ENCODE results near the gene KIF3B.
"Not testable (repeated sequence)": the region's sequence is repeated elsewhere in the genome, so short reads cannot be mapped to it uniquely, and the experiment has no call there.

Gene KIF3B

DNA sequence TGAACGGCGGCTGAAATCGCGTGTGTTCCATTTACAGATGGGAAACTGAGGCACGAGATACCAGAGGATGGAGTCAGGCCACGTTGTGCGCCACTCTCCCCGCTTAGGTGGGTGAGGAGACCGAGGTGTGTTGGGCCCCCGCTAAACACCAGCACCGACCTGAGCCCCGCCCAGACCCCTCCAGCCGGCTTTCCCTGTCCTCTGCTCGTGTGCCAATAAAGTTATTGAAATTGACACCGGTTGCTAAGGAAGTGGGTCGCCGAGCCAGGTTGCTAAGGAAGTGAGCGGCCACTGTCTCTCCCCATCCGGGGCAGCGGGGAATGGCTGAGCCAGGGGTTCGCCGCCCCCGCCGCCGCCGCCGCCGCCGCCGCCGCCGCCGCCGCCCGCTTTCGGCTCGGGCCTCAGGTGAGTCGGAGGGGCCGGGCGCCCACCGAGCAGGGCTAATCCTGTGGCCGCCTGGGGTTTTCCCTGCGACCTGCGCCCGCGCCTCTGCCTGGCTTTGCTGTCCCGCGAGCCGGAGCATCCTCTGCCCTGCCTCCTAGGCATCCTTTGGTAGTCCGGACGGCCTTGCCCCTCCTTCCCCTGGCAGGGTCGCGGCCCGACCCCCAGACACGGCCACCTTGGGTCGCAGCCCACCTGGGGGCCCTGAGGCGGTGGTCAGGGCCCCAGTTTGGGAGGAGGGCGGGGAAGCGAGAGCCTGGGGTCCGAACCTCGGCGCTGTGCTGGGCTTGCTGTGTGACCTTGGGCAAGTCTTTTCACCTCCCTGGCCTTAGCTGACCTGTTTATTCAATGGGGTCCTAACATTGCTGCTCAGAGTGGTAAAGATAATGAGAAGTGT lies at the start of gene KIF3B:
KIF3B (plus strand) TSS at position 291 of the 838 bp plus-strand sequence. CDS start 32,127 bp downstream, outside the sequence.
- DNase-seq (ENCODE audit: low read depth) = peak; percentile 78

DNA sequence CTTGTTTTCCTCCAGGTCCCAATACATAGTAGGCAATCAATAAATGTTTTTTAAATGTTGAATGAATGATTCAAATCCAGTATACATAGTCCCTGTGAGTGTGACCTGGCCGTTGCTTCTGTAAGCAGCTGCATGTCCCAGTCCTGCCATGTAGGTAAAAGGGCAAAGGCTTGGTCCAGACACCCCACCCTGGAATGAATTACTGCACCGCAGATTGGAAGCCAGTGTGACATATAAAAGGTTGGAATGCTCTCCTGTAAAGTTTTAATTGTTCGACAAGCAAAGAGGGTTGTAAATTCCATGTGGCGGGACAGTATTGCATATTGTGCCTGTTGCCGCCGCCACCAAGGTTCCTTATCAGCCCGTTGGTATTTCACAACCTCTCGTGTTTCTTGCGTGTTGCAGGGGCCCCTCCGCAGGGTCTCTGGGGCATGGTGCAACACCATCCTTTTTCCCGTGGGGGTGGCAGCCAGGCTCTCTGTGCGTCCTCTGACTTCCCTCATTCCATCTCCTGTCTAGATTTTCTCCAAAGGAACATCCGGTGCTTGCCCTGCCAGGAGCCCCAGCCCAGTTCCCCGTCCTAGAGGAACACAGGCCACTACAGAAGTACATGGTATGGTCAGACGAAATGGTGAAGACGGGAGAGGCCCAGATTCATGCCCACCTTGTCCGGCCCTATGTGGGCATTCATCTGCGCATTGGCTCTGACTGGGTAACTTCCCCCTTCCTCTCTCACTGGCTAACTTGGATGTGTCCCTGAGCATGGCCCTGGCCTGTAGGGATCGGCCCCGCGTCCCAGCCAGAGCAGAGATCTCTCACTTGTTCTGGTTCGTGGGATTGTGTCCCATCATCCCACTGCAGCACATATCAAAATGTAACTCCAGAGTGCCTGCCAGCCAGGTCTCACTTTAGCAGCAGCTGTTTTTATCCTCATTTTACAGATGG lies 49.4 kb upstream of the KIF3B start:
- DNase-seq (ENCODE audit: low read depth) = no peak

DNA sequence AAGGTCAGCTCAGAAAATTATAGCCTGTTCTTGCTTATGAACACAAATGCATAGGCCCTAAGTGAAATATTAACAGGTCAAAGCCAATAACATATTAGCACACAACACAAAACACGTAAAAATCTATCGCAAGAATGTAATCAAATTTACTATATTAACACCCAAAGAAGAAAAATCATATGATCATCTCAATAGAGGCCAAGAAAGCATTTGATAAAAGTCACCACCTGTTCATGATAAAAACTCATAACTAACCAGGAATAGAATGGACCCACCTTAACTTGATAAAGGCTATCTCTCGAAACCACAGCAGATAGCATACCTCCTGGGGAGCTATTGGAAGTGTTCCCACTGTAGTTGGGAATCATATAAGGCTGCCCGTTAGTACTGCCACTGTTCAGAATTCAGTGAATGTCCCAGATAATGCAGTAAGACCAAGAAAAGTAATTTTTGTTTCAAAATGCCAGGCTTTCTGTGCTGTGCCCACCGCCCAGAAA lies 48.2 kb upstream of the KIF3B start:
- no peak for DNase-seq (ENCODE audit: low read depth)

DNA sequence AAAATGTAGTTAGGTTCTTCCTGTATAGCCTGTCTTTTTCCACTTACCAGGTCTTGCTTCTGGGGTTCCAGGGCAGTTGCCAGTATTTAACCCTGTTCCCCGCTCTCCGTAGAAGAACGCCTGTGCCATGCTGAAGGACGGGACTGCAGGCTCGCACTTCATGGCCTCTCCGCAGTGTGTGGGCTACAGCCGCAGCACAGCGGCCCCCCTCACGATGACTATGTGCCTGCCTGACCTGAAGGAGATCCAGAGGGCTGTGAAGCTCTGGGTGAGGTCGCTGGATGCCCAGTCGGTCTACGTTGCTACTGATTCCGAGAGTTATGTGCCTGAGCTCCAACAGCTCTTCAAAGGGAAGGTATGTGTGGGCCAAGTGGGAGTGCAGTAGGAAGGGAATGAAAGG lies 46.7 kb upstream of the KIF3B start:
- no peak for DNase-seq (ENCODE audit: low read depth)

DNA sequence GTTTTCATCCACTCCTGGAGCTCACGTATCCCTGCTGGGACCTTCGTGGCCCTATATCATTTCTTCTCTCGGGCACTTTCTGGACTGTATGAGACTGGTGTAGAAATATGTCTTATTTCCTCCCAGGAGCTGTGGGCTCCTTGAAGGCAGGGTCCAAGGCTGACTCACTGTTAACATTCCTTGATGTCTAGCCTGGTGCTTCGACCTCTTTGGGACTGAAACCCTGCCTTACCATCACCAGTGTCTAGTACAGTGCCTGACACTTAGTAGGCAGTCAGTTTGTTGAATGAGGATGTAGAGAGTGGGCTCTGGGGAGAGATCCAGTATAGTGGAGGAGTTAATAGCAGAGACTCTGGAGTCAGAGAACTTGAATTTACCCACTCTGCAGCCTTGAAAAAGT lies 46.2 kb upstream of the KIF3B start:
- no peak for DNase-seq (ENCODE audit: low read depth)

DNA sequence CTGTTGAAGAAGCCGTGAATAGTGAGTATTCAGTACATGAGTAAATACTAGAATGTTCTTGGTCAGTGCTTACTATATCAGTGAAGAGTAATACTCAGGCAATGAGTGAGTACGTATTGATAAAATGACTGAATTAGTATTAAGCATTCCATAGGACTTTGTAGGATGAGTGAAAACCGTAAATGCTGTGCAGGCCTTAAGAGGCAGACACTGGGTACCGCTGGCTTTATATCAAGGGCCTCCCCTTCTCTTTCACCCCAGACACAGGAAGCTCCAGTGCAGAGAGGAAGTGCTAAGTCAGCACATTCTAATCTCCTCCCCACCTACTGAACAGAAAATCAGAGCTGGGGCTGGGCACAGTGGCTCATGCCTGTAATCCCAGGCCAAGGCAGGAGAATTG lies 45.6 kb upstream of the KIF3B start:
- DNase-seq (ENCODE audit: low read depth) = no peak

DNA sequence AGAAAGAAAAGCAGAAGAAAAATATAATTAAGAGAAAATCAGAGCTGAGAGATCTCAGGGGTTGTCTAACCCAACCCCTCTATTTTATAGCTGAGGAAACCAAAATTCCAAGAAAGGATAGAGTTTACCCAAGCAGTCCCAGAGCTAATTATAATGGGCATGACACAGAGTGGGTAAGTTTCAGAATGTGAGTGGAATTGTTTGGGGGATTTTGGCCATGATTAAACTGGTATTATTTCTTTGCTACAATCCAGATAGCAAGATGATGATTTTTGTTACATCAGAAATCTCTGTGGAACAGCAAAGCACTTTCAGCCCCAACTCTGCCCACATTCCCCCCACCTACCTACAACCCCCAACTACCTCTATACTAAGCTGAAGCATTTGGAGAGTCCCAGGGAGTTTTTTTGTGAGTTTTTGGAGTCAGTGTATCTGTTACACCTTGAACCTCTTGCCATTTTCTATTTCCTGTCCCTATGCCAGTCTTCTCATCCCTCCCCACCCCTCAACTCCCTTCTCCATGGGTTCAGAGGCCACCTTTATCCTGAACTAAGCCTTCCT lies 45.0 kb upstream of the KIF3B start:
- no peak for DNase-seq (ENCODE audit: low read depth)

DNA sequence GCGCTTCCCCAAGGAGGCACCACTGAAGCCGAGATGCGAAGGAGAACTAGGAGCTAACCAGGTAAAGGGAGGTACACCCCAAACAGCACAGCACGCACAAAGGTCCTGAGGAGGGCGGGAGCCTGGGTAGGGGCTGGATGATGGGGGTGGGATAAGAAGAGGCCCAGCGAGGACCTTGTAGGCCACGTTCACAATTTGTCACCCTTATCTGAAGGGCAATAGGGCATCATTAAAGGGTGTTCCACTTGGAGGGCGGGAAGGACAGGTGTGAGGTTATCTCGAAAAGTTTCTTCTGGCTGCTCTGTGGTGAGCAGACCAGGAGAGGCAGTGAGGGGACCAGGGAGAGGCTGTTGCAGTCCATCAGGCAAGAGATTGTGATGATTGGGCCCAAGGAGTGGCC lies 44.2 kb upstream of the KIF3B start:
- no peak for DNase-seq (ENCODE audit: low read depth)

DNA sequence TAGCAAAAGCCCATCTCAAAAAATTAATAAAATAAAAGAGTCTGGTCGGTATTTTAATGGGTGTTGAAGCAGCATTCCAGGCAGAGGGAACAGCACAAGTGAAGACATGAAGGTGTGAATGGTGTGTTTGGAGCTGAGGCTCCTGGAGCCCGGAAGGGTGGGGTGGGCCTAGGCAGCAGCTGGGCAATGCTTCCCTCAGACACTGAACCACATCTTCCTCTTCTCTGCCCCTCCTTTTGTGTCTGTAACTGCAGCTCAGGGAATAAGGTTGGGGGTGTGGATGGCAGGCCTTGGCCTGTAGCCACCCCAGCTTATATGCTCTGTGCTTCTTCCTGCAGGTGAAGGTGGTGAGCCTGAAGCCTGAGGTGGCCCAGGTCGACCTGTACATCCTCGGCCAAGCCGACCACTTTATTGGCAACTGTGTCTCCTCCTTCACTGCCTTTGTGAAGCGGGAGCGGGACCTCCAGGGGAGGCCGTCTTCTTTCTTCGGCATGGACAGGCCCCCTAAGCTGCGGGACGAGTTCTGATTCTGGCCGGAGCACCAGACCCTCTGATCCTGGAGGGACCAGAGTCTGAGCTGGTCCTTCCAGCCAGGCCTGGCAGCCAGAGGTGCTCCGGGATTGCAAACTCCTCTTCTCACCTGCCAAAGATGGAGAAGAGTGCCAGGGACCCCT lies 43.2 kb upstream of the KIF3B start:
- DNase-seq (ENCODE audit: low read depth) = no peak

DNA sequence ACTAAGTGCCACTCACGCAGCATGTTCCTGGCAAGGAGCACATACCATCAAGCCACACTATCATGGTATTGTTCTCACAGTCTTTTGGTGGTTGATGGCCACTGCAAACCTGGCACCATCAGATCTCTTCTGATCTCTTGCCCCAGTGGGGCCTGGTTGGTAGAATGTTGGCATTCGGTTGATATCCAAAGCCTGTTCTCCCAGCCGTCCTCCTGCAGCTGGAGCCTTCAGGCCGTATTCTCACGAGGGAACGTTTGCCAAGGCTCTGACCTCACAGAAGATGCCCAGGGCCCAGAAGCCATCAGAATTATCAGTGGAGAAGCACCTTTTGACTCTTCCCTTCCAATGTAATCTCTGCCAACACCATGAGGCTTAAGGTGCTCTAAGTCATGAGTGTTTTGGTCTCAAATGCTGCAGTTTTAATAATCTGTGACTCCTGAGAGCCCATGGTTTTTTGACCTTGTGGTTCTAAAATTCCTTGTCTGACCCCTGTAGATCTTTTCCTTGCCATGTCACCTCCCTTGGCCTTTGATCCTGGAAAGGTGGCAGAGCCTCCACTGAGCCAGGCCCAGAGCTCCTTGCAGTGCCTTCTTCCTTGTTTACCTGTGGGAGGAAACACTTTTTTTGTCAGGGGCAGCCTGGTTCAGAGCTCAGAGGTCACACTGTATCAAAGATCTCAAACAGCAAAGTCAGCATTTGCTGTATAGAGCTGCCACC lies 42.0 kb upstream of the KIF3B start:
- no peak for DNase-seq (ENCODE audit: low read depth)

DNA sequence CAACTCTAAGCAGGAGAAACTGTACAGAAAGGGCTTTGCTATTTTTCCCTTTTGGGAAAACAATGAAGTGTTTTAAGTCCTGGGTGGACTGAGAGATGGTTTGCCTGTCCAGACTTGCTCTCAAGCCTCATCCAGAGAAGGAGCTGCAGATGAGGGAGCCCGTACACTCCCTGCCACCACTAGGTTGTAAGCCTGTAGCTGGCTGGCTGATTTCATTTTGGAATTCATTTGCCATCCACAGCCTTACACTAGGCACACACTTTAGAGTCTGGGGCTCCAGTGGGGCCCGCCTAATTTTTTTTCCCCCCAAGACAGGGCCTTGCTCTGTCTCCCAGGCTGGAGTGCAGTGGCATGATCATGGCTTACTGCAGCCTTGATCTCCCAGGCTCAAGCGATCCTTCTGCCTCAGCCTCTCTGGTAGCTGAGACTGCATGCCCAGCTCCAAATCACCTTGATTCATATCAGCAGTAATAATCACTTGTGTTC lies 41.4 kb upstream of the KIF3B start:
- DNase-seq (ENCODE audit: low read depth) = no peak

DNA sequence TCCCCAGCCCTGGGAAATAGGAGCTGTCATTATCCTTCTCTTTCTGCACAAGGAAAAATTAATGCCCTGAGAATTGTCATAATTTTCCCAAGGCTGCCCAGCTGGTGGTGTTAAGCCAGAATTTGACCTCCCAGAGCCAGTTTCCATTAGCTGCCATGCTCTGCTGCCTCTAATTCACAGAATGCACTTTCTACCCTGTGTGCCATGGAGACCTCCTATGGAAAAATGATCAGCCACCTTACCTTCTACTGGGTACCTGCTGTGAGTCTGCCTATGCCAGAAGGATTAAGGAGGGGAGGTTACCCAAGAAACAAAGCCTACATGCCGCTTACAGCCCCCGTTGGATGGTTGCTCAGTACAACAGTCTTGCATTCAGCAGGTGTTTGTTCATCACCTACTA lies 40.6 kb upstream of the KIF3B start:
- DNase-seq (ENCODE audit: low read depth) = no peak

DNA sequence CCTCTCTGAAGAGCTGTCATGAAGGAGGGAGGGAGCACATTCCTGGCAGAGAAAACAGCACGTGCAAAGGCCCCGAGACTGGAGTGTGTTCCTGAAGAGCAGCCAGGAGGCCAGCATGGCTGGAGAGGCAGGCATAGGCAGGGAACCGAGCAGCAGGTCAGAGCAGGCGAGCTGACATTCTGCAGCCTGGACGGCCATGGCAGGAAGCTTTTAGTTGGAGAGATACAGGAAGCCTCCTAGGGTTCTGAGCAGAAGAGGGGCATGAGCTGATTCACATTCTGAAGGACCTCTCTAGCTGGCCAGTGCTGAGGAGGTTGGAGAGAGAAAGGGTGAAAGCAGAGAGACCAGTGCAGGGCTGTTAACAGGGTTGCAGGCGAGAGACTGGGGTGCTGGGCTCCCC lies 40.0 kb upstream of the KIF3B start:
- no peak for DNase-seq (ENCODE audit: low read depth)

DNA sequence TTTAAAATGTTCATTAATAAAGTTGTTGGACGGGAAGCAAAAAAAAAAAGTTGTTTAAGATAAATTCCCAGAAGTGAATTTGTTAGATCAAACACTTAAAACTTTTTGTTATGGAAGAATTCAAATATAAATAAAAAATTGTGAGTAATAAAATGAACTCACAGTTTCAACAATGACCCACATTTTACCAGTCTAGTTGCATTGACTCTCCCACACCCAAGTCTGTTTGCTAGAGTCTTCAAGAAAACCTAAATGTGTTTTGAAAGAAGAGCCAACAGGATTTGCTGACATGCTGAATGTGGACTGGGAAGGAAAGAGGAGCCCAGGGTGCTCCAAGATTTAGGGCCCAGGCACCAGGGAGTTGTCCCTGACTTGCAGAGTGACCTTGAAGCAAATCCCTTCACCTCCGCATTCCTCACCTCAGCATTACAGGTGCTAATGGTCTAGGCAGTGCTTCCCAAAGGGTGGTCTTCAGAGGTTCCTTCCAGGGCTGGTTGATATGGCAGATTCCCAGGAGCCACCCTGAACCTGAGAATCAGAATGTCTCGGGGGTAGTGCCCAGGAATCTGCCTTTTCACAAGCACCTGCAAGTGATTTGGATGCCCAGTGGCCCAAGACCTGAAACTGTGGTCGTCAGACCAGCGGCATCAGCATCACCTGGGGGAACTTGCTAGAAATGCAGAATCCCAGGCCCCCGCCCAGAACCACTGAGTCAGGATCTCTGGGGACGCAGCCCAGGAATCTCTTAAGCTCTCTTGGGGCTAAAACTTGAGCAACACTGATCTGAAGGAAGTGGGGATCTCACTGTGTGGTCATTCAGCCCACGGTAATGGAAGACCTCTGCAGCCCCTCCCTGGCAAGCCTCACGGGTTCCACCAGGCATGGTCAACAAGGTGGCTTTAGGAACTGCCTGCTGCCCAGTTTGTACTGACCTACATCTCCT lies 38.7 kb upstream of the KIF3B start:
- DNase-seq (ENCODE audit: low read depth) = no peak

DNA sequence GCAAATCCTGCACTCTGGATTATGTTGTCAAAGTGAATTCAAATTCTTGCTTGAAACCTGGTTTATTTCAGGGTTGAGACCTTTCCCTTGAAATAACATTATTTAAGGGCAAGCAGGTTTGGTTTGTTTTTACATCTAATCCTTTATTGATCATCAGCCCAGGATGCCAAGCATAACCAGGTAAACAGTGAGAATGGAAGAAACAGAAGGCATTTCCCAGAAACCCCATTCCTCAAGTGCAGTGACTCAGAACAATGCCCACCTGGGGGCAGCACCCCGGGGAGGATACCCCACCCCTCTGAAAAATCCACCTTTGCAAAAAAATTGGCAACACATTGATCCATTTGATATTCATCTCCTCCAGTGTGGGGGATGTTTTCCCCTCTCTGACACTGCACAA lies 37.2 kb upstream of the KIF3B start:
- DNase-seq (ENCODE audit: low read depth) = no peak

DNA sequence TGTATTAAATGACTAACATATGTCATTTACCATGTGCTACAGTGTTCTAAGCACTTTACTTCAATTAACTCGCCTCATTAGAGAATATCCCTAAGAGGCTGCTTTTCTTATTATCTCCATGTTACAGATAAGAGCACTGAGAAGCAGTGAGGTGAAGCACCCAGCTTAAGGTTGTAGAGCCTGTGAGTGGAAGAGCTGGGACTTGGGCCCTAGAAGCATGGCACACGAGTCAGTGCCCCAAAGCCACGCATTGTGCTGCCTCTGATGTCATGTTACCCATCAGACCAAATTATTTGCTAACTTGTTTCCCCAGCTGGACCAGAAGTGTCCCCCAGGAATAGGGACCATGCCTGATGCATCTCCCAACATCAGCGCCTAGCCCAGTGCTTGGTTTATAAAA lies 35.6 kb upstream of the KIF3B start:
- no peak for DNase-seq (ENCODE audit: low read depth)

DNA sequence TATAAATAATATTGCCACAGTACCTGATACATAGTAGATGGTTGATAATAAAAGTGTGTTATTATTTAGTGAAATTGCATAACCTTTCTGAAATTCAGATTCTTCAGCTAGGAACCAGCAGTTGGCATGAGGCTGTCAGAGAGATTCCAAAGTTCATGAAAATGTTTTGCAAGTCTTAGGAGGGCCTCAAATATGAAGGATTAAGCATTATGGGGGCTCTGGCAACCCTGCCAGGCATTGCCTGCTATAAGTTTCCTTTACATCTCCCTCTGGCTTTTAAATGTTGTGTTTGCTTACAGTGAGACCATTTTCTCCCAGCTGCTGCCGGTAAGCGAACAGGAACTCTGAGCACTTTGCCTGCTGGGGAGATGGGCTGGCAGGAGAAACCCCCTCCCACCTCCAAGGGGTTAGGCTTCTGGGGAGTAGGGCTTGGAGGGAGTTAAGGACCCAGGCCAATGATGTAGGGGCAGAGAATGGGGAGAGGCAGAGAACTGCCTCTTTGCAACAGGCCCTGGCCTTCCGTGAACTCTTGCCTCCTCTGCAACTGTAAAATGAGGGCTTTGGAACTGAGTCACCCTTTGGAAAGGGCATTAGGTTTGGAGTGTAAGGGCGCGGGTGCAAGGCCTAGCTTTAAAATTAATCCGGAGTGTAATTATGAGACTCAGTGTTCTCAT lies 33.2 kb upstream of the KIF3B start:
- no peak for DNase-seq (ENCODE audit: low read depth)

DNA sequence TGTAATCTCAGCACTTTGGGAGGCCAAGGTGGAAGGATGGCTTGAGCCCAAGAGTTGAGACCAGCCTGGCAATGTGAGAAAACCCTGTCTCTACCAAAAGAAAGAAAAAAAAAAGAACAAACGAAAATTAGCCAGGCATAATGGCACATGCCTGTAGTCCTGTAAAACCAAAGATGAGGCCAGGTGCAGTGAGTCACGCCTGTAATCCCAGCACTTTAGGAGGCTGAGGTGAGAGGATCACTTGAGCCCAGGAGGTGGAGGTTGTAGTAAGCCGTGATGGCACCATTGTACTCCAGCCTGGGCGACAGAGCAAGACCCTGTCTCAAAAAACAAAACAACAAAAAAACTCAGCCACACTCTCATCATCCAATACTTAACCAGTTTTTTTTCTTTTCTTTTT lies 32.5 kb upstream of the KIF3B start:
- DNase-seq (ENCODE audit: low read depth) = no peak

DNA sequence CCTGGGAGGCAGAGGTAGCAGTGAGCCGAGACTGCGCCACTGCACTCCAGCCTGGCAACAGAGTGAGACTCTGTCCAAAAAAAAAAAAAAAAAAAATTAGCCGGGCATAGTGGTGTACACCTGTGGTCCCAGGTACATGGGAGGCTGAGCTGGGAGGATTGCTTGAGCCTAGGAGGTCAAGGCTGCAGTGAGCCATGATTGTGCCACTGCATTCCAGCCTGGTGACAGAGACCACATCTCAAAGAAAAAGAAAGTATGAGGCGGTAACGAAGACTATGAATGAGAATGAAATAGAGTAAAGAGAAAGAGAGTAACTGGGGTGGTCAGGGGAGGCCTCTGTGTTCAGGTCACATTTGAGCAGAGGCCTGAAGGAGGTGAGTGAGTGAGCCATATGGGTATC lies 31.2 kb upstream of the KIF3B start:
- not testable (repeated sequence) for DNase-seq (ENCODE audit: low read depth)

All from stimulated activated CD8-positive, alpha-beta memory T cell treated with anti-CD3 and anti-CD28 coated beads, Interleukin-4, amount 100 ng/mL, for 24 hours (primary cell).